ENCODE measurements around the gene PLEKHG1. TPM values are rescaled to one million over a fixed set of nuclear protein-coding genes. Genes with fewer than 3 reads are reported as not detected.

The PLEKHG1 gene
- total and polyA plus RNA-seq, 4 experiments from 2014 or later, result 1.2 to 3.9 (median 2.5) TPM

DNA sequence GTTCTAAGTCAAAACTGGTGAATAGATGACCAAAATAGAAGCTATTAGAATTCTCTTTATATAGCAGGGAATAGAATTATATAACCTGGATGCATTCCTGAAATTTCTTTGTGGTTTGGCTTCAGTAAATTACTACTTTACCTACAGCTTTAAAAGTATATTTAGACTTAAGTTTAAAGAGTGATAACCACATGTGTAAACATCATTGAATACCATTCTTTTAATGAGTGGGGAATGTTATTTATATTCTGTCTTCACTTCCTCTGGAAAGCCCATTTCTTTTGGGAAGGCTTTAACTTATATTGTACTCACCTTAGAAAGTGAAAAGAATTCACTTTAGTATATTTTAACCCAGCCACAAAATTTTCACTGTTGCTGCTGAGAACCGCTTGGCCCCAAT, 39.1 kb downstream of the PLEKHG1 start:
- ChIA-PET POLR2A (ENCODE audit: partially characterized antibody) (interaction anchor here (0.6 kb wide), 1 partner anchor 35 kb away, joined by 3 read pairs; no protein-coding TSS in a partner anchor), CTCF (ENCODE audit: partially characterized antibody) (no interaction called here)
- no peak for DNase-seq
- no peak overlapping the region for H3K4me3 Mint-ChIP-seq
- H3K27me3 Mint-ChIP-seq, result no peaks in the 10 kb centered on the region
- Histone ChIP-seq H3K4me1 (ENCODE audit: insufficient read depth, low read length) (peaks cover 18% of the 10 kb centered on the region), H3K27me3 (ENCODE audit: insufficient read depth, low read length) (no peaks in the 10 kb centered on the region), H3K27ac (ENCODE audit: low read depth, low read length) (no peak overlapping the region), H3K9me3 (ENCODE audit: control insufficient read depth in 1 of 2, low read length in 2 of 2) (no peaks in the 10 kb centered on the region), H3K36me3 (ENCODE audit: insufficient read depth, low read length) (no peaks in the 10 kb centered on the region), H3K4me3 (ENCODE audit: low read length in 2 of 2) (no peak overlapping the region)
- no peaks in the 10 kb centered on the region for H3K9me3 Mint-ChIP-seq
- H3K27ac Mint-ChIP-seq, result no peak overlapping the region
- H3K36me3 Mint-ChIP-seq, result peaks cover 0 to 3% of the 10 kb centered on the region in 2 donors
- intact Hi-C loops (cut with micrococcal nuclease), result no loop called here
- peaks cover 10 to 27% (median 18%) of the 10 kb centered on the region in 4 donors for H3K4me1 Mint-ChIP-seq

DNA sequence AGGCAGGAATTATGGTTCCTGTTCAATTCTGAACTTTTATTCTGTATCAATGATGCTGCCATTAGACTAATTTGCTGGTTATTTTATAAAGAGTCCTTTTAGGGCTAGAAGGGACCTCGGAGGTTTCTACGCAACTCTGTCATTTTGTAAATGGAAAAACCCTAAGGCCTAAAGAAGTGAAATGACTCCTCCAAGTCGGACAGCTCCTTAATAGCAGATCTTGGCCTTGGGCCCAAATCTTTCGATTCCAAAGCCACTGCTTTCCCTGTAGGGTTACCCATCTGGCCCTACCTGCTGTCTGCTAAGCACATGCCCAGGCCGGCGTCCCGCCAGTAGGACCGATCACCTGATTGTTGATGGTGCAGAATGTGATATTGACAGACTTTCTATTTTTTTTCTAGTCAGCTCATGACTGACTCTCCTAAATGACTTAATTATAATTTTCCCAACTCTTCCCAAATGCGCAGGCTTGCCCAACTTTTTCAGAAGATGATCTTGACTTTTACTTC, 40.2 kb downstream of the PLEKHG1 start:
- Histone ChIP-seq H3K27ac (ENCODE audit: low read depth, low read length) (no peak overlapping the region), H3K4me3 (ENCODE audit: low read length in 2 of 2) (no peak overlapping the region), H3K27me3 (ENCODE audit: insufficient read depth, low read length) (no peaks in the 10 kb centered on the region), H3K36me3 (ENCODE audit: insufficient read depth, low read length) (no peaks in the 10 kb centered on the region), H3K4me1 (ENCODE audit: insufficient read depth, low read length) (peaks cover 9% of the 10 kb centered on the region), H3K9me3 (ENCODE audit: control insufficient read depth in 1 of 2, low read length in 2 of 2) (no peaks in the 10 kb centered on the region)
- POLR2A ChIA-PET (ENCODE audit: partially characterized antibody), result no interaction called here
- Mint-ChIP-seq H3K27me3 (no peaks in the 10 kb centered on the region), H3K9me3 (no peaks in the 10 kb centered on the region), H3K36me3 (peaks cover 0 to 3% of the 10 kb centered on the region in 2 donors), H3K4me3 (no peak overlapping the region), H3K27ac (no peak overlapping the region), H3K4me1 (peaks cover 8 to 20% (median 11%) of the 10 kb centered on the region in 4 donors)
- no peak for DNase-seq
- CTCF ChIA-PET (ENCODE audit: partially characterized antibody), result no interaction called here
- intact Hi-C loops (cut with micrococcal nuclease), result no loop called here

DNA sequence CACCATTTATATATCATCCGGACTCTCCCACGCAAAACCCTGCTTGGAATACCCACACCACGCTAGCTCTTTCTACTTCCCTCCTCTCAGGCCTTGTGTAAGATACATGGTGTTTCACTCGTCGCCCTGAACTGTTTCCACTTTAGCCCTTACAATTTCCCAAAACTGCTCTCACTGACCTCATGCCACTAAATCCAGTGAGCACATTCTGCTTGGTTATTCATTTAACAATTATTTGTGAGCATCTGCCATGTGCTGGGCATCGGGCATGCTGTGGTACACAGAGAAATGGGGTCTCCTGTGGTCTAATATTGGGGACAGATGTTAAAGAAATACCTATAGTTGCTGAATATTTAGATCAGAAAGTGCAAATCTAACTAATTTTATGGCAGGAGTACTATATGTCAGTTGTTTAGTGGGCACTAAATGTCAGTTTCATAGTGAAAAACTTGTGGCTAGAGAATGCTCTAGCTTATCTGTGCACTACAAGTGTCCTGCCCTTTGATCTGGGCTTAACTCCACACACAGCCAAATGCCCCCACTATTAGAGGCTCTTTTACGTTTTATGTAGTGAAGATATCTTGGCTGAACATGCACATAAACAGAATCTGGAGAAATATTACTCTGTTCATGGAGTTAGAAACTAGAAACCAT, 41.0 kb downstream of the PLEKHG1 start:
- Mint-ChIP-seq H3K27me3 (peaks cover 0 to 1% of the 10 kb centered on the region in 2 donors), H3K27ac (no peak overlapping the region), H3K9me3 (peaks cover 0 to 2% (median 0%) of the 10 kb centered on the region in 8 donors), H3K4me1 (peaks cover 8 to 18% (median 10%) of the 10 kb centered on the region in 4 donors), H3K36me3 (peaks cover 0 to 3% of the 10 kb centered on the region in 2 donors), H3K4me3 (no peak overlapping the region)
- H3K36me3 ChIP-seq (ENCODE audit: insufficient read depth, low read length), result no peaks in the 10 kb centered on the region
- intact Hi-C loops (cut with micrococcal nuclease), result no loop called here
- POLR2A ChIA-PET (ENCODE audit: partially characterized antibody), result no interaction called here
- H3K9me3 ChIP-seq (ENCODE audit: control insufficient read depth in 1 of 2, low read length in 2 of 2), result no peaks in the 10 kb centered on the region
- no peak overlapping the region for H3K27ac ChIP-seq (ENCODE audit: low read depth, low read length)
- no peak for DNase-seq
- no peaks in the 10 kb centered on the region for H3K27me3 ChIP-seq (ENCODE audit: insufficient read depth, low read length)
- peaks cover 4% of the 10 kb centered on the region for H3K4me1 ChIP-seq (ENCODE audit: insufficient read depth, low read length)
- CTCF ChIA-PET (ENCODE audit: partially characterized antibody), result no interaction called here
- H3K4me3 ChIP-seq (ENCODE audit: low read length in 2 of 2), result no peak overlapping the region

DNA sequence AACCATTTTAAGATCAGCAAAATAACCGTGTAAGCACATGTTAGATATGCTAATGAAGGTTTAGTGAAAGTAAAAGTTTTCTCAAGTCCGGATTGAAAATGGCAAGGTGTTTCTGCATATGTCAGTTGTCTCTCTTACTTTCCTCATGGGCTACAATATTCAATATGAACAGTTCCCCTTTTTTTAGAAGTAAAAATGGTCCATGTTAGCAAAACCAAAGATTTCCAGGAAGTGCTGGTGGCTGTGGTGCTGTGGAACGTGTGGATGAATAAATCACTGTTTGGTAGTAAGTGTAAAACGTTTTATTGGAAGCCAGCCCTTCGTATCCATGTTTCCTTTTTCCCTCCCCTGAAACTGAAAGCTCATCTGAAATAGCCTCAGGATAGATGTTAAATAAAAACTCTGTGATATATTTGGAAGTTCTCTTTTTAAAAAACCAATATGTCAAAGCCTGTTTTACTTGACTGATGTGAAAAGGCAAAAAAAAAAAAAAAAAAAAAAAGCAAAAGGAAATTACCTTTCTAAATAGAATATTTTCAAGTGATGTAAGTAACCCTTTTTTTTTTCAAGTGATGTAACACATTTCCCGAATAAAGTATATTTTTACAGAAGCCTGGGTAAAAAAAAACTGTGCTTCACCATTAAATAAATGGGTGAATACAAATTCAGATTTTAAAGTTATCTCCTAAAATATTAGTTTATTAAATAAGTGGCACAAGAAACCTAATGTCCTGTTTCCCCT, 41.9 kb downstream of the PLEKHG1 start:
- Histone ChIP-seq H3K36me3 (ENCODE audit: insufficient read depth, low read length) (no peaks in the 10 kb centered on the region), H3K27ac (ENCODE audit: low read depth, low read length) (no peak overlapping the region), H3K4me3 (ENCODE audit: low read length in 2 of 2) (no peak overlapping the region), H3K4me1 (ENCODE audit: insufficient read depth, low read length) (peaks cover 4% of the 10 kb centered on the region), H3K9me3 (ENCODE audit: control insufficient read depth in 1 of 2, low read length in 2 of 2) (no peaks in the 10 kb centered on the region), H3K27me3 (ENCODE audit: insufficient read depth, low read length) (no peaks in the 10 kb centered on the region)
- peaks cover 0 to 3% of the 10 kb centered on the region in 2 donors for H3K36me3 Mint-ChIP-seq
- POLR2A ChIA-PET (ENCODE audit: partially characterized antibody), result no interaction called here
- H3K9me3 Mint-ChIP-seq, result peaks cover 0 to 2% (median 0%) of the 10 kb centered on the region in 8 donors
- CTCF ChIA-PET (ENCODE audit: partially characterized antibody), result no interaction called here
- H3K27me3 Mint-ChIP-seq, result peaks cover 0 to 1% of the 10 kb centered on the region in 2 donors
- no peak for DNase-seq
- H3K27ac Mint-ChIP-seq, result peak overlapping the region in 4 of 7 donors; percentile 27 to 75 (median 59)
- intact Hi-C loops (cut with micrococcal nuclease), result no loop called here
- H3K4me1 Mint-ChIP-seq, result peaks cover 6 to 18% (median 9%) of the 10 kb centered on the region in 4 donors
- peak overlapping the region; percentile 31 to 83 (median 74) for H3K4me3 Mint-ChIP-seq

DNA sequence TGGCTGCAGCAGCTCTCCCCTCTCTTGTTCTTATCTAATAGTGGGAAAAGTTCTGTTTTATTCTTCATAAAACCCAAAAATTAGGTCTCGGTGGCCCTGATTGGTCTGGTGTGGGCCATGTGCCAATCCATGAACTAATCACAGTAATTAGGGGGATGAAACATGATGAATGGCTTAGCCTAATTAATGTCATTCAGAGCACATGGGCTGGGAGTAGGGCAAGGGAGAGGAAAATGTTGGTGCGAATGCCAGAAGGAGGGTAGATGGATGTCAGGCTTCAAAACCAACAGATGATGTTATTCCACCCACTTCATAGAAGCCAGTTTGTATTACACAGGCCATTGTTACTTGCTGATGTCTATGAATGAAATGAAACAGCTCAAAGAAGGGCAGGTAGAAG, 46.5 kb downstream of the PLEKHG1 start:
- DNase-seq, result no peak
- H3K4me1 ChIP-seq (ENCODE audit: insufficient read depth, low read length), result peaks cover 4% of the 10 kb centered on the region
- H3K4me3 ChIP-seq (ENCODE audit: low read length in 2 of 2), result no peak overlapping the region
- no peaks in the 10 kb centered on the region for H3K9me3 ChIP-seq (ENCODE audit: control insufficient read depth in 1 of 2, low read length in 2 of 2)
- no peak overlapping the region for H3K27ac ChIP-seq (ENCODE audit: low read depth, low read length)
- Mint-ChIP-seq H3K4me1 (peaks cover 4 to 6% (median 5%) of the 10 kb centered on the region in 4 donors), H3K27me3 (peaks cover 0 to 1% of the 10 kb centered on the region in 2 donors), H3K27ac (no peak overlapping the region), H3K9me3 (peaks cover 0 to 2% (median 0%) of the 10 kb centered on the region in 8 donors), H3K4me3 (no peak overlapping the region), H3K36me3 (no peaks in the 10 kb centered on the region)
- ChIA-PET POLR2A (ENCODE audit: partially characterized antibody) (no interaction called here), CTCF (ENCODE audit: partially characterized antibody) (no interaction called here)
- intact Hi-C loops (cut with micrococcal nuclease), result no loop called here
- H3K36me3 ChIP-seq (ENCODE audit: insufficient read depth, low read length), result no peaks in the 10 kb centered on the region
- no peaks in the 10 kb centered on the region for H3K27me3 ChIP-seq (ENCODE audit: insufficient read depth, low read length)

DNA sequence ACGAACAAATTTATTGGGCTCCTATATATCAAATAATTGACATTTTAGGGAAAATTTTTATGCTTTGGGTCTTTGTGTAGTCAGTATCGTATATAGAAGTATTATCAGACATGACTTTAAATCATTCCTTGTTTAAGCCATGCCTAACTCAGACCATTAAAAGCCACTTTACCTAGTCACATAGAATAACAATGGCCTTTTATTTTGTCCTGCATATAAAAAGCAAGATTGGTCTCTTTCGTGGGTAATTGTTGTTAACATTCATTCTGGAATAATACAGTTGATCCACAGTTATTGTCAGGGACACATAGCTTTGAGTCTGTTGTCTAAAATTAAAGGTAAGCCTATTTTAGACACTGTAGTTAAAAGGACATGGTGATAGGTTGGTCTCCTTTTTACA, 47.4 kb downstream of the PLEKHG1 start:
- Histone ChIP-seq H3K27ac (ENCODE audit: low read depth, low read length) (no peak overlapping the region), H3K36me3 (ENCODE audit: insufficient read depth, low read length) (no peaks in the 10 kb centered on the region), H3K4me1 (ENCODE audit: insufficient read depth, low read length) (no peaks in the 10 kb centered on the region), H3K9me3 (ENCODE audit: control insufficient read depth in 1 of 2, low read length in 2 of 2) (no peaks in the 10 kb centered on the region), H3K27me3 (ENCODE audit: insufficient read depth, low read length) (no peaks in the 10 kb centered on the region), H3K4me3 (ENCODE audit: low read length in 2 of 2) (no peak overlapping the region)
- Mint-ChIP-seq H3K27me3 (peaks cover 0 to 1% of the 10 kb centered on the region in 2 donors), H3K9me3 (peaks cover 0 to 2% (median 0%) of the 10 kb centered on the region in 8 donors), H3K4me3 (no peak overlapping the region), H3K4me1 (peaks cover 0 to 2% (median 0%) of the 10 kb centered on the region in 4 donors), H3K27ac (no peak overlapping the region), H3K36me3 (no peaks in the 10 kb centered on the region)
- no peak for DNase-seq
- ChIA-PET CTCF (ENCODE audit: partially characterized antibody) (no interaction called here), POLR2A (ENCODE audit: partially characterized antibody) (no interaction called here)
- intact Hi-C loops (cut with micrococcal nuclease), result no loop called here
